Measurements from ENCODE around the gene NUP54. TPM values are rescaled to one million over a fixed set of nuclear protein-coding genes. Genes with fewer than 3 reads are reported as not detected.
A peak's percentile ranks its signal among the peaks of the same experiment; 100 is the strongest.

NUP54 gene
- total and polyA plus RNA-seq, 12 donors: 10.8 to 37.7 (median 22.2) TPM

GRCh38 chr4:76088719-76089118, 59.5 kb downstream of the NUP54 start:
- Histone ChIP-seq H3K4me1 (replicated peaks in 1 of 2) (peaks cover 0 to 20% of the 10 kb centered on the region in 2 donors), H3K9me3 (replicated peaks in 1 of 3) (no peaks in the 10 kb centered on the region), H3K27me3 (no peaks in the 10 kb centered on the region), H3K27ac (no peak overlapping the region), H3K36me3 (replicated peaks in 1 of 2) (no peaks in the 10 kb centered on the region), H3K4me3 (no peak overlapping the region)
- 88 to 90% (median 89%) methylated on average over 2 of the region's 2 CpGs for WGBS, 4 donors
- TF ChIP-seq, protein P1, sequence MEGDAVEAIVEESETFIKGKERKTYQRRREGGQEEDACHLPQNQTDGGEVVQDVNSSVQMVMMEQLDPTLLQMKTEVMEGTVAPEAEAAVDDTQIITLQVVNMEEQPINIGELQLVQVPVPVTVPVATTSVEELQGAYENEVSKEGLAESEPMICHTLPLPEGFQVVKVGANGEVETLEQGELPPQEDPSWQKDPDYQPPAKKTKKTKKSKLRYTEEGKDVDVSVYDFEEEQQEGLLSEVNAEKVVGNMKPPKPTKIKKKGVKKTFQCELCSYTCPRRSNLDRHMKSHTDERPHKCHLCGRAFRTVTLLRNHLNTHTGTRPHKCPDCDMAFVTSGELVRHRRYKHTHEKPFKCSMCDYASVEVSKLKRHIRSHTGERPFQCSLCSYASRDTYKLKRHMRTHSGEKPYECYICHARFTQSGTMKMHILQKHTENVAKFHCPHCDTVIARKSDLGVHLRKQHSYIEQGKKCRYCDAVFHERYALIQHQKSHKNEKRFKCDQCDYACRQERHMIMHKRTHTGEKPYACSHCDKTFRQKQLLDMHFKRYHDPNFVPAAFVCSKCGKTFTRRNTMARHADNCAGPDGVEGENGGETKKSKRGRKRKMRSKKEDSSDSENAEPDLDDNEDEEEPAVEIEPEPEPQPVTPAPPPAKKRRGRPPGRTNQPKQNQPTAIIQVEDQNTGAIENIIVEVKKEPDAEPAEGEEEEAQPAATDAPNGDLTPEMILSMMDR (IDR thresholded peaks at IDR 0.05): no peak
- TF ChIP-seq POLR2A (IDR thresholded peaks at IDR 0.05): no peak
- DNase-seq: no peak
- intact Hi-C loops (cut with DNase I): no loop called here

- 19 to 29% (median 24%) methylated on average over 13 of the region's 13 CpGs for WGBS, 4 donors
- no peak for TF ChIP-seq POLR2A (IDR thresholded peaks at IDR 0.05)
- TF ChIP-seq, protein P1 (IDR thresholded peaks at IDR 0.05): peak; percentile 25 to 63 (median 56)
- Histone ChIP-seq H3K36me3 (replicated peaks in 1 of 2) (no peaks in the 10 kb centered on the region), H3K27me3 (no peaks in the 10 kb centered on the region), H3K4me3 (peak overlapping the region in 1 of 4 donors; percentile 17), H3K27ac (no peak overlapping the region), H3K9me3 (replicated peaks in 1 of 3) (no peaks in the 10 kb centered on the region), H3K4me1 (replicated peaks in 1 of 2) (peaks cover 0 to 20% of the 10 kb centered on the region in 2 donors)
- peak; percentile 51 to 80 (median 70) for DNase-seq
- intact Hi-C loops (cut with DNase I): no loop called here
Measured at GRCh38 chr4:76087007-76087769, 61.0 kb downstream of the NUP54 start.

DNA sequence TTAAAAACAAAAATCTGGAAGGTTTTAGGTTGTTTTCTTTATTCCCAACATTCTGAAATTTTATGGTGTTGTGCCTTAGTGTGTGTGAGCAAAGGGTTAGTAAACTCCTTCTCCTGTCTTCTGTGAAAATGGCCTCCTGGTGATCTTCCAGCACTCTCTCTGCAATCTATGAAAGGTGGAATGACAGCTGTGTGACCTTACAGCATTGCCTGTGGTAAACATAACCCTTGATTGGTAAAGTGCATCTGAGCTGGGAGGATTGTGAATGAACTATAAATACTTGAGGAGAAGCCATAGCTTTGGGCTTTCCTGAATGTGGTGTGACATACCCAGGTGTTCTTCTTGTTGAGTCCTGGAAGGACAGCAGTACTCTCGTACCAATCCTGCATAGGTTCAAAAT, 63.7 kb downstream of the NUP54 start:
- 45 to 95% (median 87%) methylated on average over 1 of the region's 1 CpG for WGBS, 4 donors
- peaks cover 0 to 4% of the 10 kb centered on the region in 2 donors for H3K4me1 ChIP-seq (replicated peaks in 1 of 2)
- no peak for DNase-seq
- no peak overlapping the region for H3K27ac ChIP-seq
- H3K4me3 ChIP-seq: no peak overlapping the region
- no peaks in the 10 kb centered on the region for H3K36me3 ChIP-seq (replicated peaks in 1 of 2)
- TF ChIP-seq POLR2A (IDR thresholded peaks at IDR 0.05): no peak
- TF ChIP-seq, protein P1 (IDR thresholded peaks at IDR 0.05): no peak
- intact Hi-C loops (cut with DNase I): no loop called here
- H3K27me3 ChIP-seq: no peaks in the 10 kb centered on the region
- H3K9me3 ChIP-seq (replicated peaks in 1 of 3): no peaks in the 10 kb centered on the region

DNA sequence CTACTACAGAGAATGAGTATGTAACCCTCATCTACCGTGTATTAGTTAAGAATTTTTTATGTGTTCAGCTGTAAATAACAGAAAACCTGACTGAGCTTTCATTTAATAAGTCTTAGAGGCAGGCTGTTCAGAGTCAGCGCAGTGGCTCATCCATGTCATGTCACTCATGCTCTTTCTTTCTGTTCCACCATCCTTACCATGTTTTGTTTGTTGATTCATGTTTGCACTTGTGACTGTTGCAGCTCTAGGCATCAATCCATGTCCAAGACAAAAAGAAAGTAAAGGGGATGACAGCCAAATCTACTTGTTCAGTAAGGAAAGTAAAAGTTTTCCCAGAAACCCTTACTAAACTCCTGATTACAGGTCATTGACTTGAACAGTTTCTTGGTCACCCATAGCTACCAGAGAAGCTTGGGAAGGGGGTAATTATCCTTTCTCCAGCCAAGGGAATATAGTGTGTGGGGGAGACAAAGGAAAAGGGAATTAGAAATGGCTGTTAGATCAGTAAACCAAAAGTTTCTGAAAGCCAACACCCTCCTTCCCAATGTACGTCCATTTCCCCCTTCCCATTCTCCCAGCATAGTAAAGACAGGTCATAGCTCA, 64.7 kb downstream of the NUP54 start:
- intact Hi-C loops (cut with DNase I): no loop called here
- Histone ChIP-seq H3K36me3 (replicated peaks in 1 of 2) (no peaks in the 10 kb centered on the region), H3K9me3 (replicated peaks in 1 of 3) (no peaks in the 10 kb centered on the region), H3K4me3 (no peak overlapping the region), H3K27ac (no peak overlapping the region), H3K27me3 (no peaks in the 10 kb centered on the region), H3K4me1 (replicated peaks in 1 of 2) (peaks cover 0 to 4% of the 10 kb centered on the region in 2 donors)
- 79 to 89% (median 82%) methylated on average over 3 of the region's 3 CpGs for WGBS, 4 donors
- no peak for DNase-seq
- no peak for TF ChIP-seq POLR2A (IDR thresholded peaks at IDR 0.05)
- TF ChIP-seq, protein P1 (IDR thresholded peaks at IDR 0.05): no peak
